AG04450 (cell line): ENCODE measurements around the gene LHX3. TPM values are rescaled to one million over a fixed set of nuclear protein-coding genes. Genes with fewer than 3 reads are reported as not detected.

ENCODE experiments used
- CTCF ChIA-PET: fragments of 300-600, 350-600 bp; formaldehyde crosslinking; extraction: SDS; loops from one replicate; lab custom pipeline; 2022; ENCODE audit warnings: antibody characterized with exemption, inconsistent platforms; lab: Charles Lee
- POLR2A ChIA-PET: fragments of 350-600 bp; formaldehyde crosslinking; extraction: SDS; loops from one replicate; lab custom pipeline; 2021; ENCODE audit warnings: antibody characterized with exemption, inconsistent platforms; lab: Yijun Ruan, JAX
- DNase-seq: peaks from one replicate; pipeline ENCODE4 v3.0.0-alpha.2; 2011; ENCODE audit warnings: low read depth, low spot score
- H3K27ac ChIP-seq: one replicate; pipeline ENCODE4 v1.5.1; 2012; ENCODE audit warnings: low read depth, low read length, control low read depth
- H3K27me3 ChIP-seq: one replicate; pipeline ENCODE4 v1.6.0; 2012; ENCODE audit warnings: low read length; ENCODE audit not compliant: control insufficient read depth, insufficient read depth
- H3K4me3 ChIP-seq: 2 replicates; pipeline ENCODE4 v1.5.1; 2011; ENCODE audit warnings: mild to moderate bottlenecking, low read depth, low read length, control low read depth
- H3K9me3 ChIP-seq: 2 replicates; pipeline ENCODE4 v1.5.1; 2012; ENCODE audit warnings: low read length; ENCODE audit not compliant: control insufficient read depth, insufficient read depth
- CTCF ChIP-seq: IDR thresholded peaks from 2 replicates; pipeline ENCODE4 v1.5.1; 2011; ENCODE audit warnings: low read depth, low read length, control low read depth, inconsistent platforms
- polyA plus RNA-seq: library from polyadenylated mRNA; depleted of rRNA; stranded (reverse); fragments of >200 nt; gene quantifications from 2 replicates; pipeline ENCODE4 v1.2.3, GENCODE V29; 2011

LHX3 gene
- polyA plus RNA-seq, 1 experiment: not detected

GRCh38 chr9:136182420-136182787 is 22.5 kb downstream of the LHX3 start:
- H3K27ac ChIP-seq: no peak overlapping the region
- ChIA-PET POLR2A (no interaction called here), CTCF (no interaction called here)
- no peak for TF ChIP-seq CTCF
- DNase-seq: no peak
- no peaks in the 10 kb centered on the region; the same call in 1 of the 2 replicates for H3K9me3 ChIP-seq
- H3K27me3 ChIP-seq: peaks cover 57% of the 10 kb centered on the region
- H3K4me3 ChIP-seq: no peak overlapping the region

- no peak for TF ChIP-seq CTCF
- H3K27me3 ChIP-seq: peaks cover 52% of the 10 kb centered on the region
- POLR2A ChIA-PET: no interaction called here
- H3K27ac ChIP-seq: no peak overlapping the region
- no peaks in the 10 kb centered on the region; the same call in 1 of the 2 replicates for H3K9me3 ChIP-seq
- no peak overlapping the region for H3K4me3 ChIP-seq
- CTCF ChIA-PET: no interaction called here
- no peak for DNase-seq
Observed at GRCh38 chr9:136181784-136182419, 23.0 kb downstream of the LHX3 start.

GRCh38 chr9:136180586-136180985 is 24.3 kb downstream of the LHX3 start:
- H3K4me3 ChIP-seq: no peak overlapping the region
- CTCF ChIA-PET: no interaction called here
- no peak overlapping the region for H3K27ac ChIP-seq
- peaks cover 42% of the 10 kb centered on the region for H3K27me3 ChIP-seq
- H3K9me3 ChIP-seq: no peaks in the 10 kb centered on the region; the same call in 1 of the 2 replicates
- DNase-seq: no peak
- TF ChIP-seq CTCF: no peak
- POLR2A ChIA-PET: no interaction called here

- Histone ChIP-seq H3K9me3 (no peaks in the 10 kb centered on the region; the same call in 1 of the 2 replicates), H3K27me3 (peaks cover 37% of the 10 kb centered on the region), H3K4me3 (no peak overlapping the region), H3K27ac (no peak overlapping the region)
- no peak for TF ChIP-seq CTCF
- ChIA-PET CTCF (no interaction called here), POLR2A (no interaction called here)
- no peak for DNase-seq
Observed at GRCh38 chr9:136179761-136180160, 25.2 kb downstream of the LHX3 start.

- CTCF ChIA-PET: no interaction called here
- no peak for TF ChIP-seq CTCF
- POLR2A ChIA-PET: no interaction called here
- Histone ChIP-seq H3K9me3 (no peaks in the 10 kb centered on the region; the same call in 1 of the 2 replicates), H3K27ac (no peak overlapping the region), H3K27me3 (peaks cover 37% of the 10 kb centered on the region), H3K4me3 (no peak overlapping the region)
- no peak for DNase-seq
Observed at GRCh38 chr9:136179101-136179616, 25.8 kb downstream of the LHX3 start.
